HG02852 (cell line): ENCODE results near the gene PDE4DIP.
"Not testable (repeated sequence)": the region's sequence is repeated elsewhere in the genome, so short reads cannot be mapped to it uniquely, and the experiment has no call there.

Experiments used
- ATAC-seq: cut with Tn5 transposase; IDR thresholded peaks from one replicate; pipeline ENCODE4 v1.9.1; 2021; ENCODE audit warnings: mild to moderate bottlenecking, moderate library complexity; ENCODE audit not compliant: unreplicated experiment

The PDE4DIP gene

GRCh38 chr1:148916695-148917348 is 72.6 kb downstream of the PDE4DIP start:
- ATAC-seq: not testable (repeated sequence)

DNA sequence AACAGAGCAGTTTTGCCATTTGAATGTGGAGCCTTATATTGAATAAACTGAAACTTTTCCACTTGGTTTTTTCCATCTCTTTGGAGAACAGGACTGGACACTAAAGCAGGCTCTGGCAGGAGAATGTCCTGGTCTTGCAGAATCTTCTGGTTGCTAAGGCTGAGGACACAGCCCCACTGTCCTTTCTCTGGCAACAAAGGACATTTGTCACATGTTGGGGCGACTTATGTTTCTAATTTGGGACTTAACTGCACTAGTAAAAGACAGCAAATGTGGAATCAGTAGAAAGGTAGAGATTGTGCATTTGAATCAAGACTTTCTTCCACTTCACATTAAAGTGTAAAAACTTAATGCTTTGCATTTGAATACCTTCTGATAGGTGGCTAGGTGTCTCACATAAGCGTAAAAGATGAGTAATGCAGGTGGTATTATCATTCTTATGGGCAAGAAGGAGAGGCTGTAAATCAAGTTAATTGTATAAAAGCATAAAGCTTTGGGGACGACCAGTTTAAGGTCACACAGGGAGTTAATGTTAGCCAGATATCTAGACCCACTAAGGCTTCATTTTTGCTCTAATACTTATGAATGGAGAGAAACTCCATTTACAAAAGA is 74.7 kb downstream of the PDE4DIP start:
- ATAC-seq: not testable (repeated sequence)

- not testable (repeated sequence) for ATAC-seq
These were observed 76.8 kb downstream of the PDE4DIP start for GRCh38 chr1:148921047-148921446.

DNA sequence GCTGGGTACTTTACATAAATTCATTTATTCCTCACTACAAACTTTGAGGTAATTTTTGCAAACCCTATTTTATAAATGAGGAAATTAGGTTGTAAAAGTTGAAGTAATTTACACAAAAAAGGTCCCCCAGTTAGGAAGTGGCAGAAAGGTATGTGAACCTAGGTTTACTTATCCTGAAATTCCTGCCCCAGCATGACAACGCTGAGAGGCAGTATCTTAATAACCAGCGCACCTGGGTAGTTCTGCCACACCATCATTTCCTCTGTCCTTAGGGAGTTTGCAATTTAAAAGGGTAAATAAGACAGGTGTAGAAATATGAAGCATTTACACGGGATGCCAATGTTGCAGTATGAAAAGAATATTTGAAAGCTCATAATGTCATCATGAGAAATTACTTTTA is 79.6 kb downstream of the PDE4DIP start:
- ATAC-seq: not testable (repeated sequence)

DNA sequence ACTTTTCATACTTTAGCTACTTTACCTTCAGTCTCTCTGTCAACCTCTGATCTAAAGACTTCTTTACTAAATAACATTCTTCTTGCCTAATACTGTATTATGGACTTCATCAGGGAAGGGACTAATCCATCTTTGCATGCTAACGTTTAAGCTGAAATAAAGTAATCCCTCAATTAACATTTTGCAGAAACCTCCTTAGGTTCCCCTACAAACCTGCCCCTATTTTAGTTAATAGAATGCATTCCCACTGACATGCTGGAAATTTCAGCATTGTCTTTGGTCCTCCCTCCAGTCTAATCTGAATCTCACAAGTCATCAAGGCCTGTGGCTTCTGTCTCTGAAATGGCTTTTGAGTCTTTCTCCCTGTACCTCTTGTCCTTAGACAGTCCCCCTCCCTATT is 83.4 kb downstream of the PDE4DIP start:
- ATAC-seq: not testable (repeated sequence)

- not testable (repeated sequence) for ATAC-seq
These were observed 85.0 kb downstream of the PDE4DIP start for GRCh38 chr1:148929253-148929652.

- ATAC-seq: not testable (repeated sequence)
These were observed 91.3 kb downstream of the PDE4DIP start for GRCh38 chr1:148935381-148936002.

DNA sequence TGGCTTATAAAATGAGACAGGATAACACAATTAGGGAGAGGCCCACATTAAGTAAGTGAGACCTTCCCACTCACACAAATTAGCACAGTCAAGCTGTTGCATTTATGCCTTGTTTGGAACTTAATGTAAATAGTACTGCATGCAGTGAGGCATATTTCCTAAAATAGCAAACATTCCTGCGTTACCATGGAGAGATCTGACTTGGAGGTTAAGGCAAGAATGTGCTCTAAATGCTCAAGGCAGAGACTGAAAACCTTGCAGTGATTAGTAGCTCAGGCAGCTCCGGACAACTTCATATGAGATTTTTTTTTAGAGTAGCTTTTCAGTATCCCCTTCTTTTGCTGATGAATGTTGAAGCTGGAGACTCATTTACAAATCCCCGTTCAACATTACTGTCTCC is 98.7 kb downstream of the PDE4DIP start:
- ATAC-seq: not testable (repeated sequence)

DNA sequence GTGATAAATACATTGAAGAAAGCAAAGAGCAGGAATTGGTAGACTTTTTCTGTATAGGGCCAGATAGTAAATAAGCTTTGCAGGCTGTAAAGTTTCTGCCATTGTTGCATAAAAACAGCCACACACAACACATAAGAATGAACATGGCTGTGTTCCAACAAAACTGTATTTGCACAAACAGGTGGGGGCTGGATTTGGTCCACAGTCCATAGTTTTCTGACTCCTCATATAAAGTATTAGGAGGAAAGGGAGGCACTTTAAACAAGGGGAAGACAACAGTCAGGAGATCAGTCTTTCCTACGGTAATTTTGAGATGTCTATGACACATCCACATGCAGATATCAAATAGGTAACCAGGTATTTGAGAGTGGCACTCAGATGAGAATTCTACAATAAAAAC is 100.9 kb downstream of the PDE4DIP start:
- ATAC-seq: not testable (repeated sequence)

GRCh38 chr1:148948768-148949167 is 104.5 kb downstream of the PDE4DIP start:
- ATAC-seq: not testable (repeated sequence)

DNA sequence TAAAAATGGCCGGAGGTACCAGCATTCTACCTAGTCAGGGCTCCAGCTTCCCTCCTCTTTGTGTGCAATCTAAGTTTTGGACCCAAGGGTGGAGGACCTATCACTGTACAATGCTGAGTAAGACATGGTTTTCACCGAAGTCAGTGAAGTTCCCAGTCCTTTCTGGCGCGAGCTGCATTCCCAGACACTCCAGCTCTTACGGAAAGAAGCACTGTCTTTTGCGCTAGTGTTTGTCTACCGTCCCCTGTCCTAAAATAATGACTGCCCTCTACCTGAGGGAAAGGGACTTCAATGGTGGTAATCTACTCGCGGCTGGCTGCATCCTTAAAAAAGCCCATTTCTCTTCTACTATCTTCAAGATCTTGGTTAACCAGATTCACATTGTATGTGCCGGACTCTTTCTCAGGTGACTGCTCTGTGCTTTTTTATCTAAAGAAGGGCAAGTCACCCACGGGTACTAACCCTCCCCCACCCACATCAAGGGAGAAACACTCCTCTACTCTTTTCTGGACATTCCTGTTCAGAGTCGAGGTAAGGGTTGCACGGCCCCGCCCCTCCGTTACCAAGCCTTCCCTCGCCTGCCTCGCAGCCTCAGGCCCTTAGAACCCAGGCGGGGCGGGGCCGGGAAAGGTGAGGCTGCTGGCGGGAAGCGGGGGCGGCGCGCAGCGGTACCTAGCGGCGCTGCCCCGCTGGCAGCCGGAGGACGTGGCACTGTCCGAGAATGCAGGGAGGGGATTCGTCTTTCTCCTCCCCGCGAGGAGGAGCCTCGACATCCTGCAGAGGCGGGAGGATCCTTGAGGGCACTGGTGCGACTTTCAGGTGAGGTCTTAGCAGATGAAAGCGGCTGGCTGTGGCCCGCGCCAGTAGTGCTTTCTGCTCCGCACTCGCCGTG is 107.4 kb downstream of the PDE4DIP start:
- peak; percentile 58 for ATAC-seq

DNA sequence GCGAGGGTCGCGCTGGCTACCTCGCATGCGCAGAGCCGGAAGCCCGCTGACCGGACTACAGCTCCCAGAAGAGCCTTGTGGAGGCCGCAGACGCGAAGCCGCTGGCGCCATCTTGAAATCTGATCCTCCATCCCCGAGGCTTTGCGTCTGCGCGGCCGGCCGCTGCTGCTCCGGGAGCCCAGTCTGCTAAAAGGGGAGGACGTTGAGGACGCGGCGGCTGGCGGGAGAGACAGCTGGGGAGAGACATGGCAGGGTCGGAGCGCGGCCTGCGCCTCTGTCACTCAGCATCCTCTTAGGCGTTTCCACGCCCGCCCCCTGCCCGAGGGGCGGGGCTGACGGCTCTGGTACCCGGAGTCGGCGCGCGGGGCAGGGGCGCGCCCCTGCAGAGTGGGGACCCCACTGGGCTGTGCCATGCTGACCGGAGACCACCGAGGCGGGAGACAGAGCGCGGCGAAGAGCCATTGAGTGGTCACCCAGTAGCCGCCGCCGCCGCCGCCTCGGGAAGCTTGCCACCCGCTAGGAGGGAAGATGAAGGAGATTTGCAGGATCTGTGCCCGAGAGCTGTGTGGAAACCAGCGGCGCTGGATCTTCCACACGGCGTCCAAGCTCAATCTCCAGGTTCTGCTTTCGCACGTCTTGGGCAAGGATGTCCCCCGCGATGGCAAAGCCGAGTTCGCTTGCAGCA is 108.2 kb downstream of the PDE4DIP start:
- peak; percentile 81 for ATAC-seq

GRCh38 chr1:148952938-148953616 is 108.8 kb downstream of the PDE4DIP start:
- ATAC-seq: not testable (repeated sequence)

- ATAC-seq: not testable (repeated sequence)
These were observed 109.5 kb downstream of the PDE4DIP start for GRCh38 chr1:148953730-148954129.

DNA sequence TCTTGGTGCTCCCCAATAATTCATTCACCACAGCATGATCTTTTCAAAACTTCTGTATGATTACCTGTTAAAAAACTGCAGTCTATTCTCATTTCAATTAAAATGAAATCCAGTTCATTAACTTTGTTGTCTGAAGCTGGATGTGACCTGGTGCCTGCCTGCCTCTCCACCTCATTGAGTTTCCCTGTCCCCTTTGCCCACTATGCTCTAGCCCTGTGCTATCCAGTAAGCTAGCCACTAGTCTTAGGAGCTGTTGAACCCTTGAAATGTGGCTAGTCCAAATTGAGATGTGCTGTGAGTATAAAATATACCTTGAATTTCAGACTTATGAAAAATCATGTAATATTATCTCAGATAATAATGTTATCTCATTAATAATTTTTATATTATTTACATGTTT is 114.1 kb downstream of the PDE4DIP start:
- ATAC-seq: not testable (repeated sequence)

DNA sequence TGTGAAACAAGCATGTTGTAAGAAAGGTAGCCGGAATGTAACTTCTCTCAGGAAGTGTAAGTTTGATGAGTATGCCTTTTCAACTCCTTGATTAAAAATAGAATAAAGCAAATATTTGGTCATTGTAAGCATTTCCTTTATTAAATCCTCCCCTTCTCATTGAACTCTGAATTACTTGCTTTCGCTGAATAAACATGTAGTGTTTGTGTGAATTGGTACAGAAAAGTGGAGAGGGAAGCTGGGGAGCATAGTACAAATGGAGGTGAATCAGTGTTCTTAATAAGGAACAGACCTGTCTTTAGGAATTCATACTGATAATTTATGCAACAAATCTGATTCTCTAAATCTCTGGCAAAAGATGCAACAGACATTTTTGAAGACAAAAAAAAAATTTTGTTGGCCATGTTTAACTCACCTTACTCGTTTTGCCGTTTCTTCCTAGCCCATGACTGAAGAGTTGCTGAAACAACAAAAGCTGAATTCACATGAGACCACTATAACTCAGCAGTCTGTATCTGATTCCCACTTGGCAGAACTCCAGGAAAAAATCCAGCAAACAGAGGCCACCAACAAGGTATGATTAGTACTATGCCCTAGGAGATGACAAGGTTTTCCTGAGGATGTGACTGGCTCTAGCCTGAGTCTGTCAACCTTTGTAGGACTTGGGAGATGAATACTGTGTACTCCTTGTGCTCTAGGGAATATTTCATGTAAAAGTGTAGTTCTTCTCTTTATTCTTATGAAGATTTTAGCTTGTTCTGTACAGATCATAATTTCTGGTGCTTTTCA is 116.2 kb downstream of the PDE4DIP start:
- ATAC-seq: not testable (repeated sequence)

DNA sequence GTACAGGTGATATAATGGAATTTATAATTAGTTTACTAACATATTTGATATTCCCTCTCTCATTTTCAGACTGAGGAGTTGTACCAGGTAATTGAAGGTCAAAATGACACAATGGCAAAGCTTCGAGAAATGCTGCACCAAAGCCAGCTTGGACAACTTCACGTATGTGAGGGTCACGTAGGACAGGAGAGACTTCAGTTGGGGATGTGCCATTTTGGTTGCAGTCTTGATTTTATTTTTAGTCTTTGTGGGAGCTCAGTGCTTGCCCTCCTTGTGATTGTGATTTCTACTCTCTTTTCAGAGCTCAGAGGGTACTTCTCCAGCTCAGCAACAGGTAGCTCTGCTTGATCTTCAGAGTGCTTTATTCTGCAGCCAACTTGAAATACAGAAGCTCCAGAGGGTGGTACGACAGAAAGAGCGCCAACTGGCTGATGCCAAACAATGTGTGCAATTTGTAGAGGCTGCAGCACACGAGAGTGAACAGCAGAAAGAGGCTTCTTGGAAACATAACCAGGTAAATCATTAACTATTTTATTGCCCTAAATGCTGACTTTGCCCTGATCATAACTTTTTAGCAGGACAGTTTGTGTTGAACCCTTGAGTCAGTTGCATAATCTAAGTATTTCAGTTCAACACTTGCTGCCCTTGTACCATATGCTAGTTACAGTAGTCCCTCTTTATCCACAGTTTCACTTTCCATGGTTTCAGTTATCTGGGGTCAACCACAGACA is 118.1 kb downstream of the PDE4DIP start:
- not testable (repeated sequence) for ATAC-seq

- not testable (repeated sequence) for ATAC-seq
These were observed 121.9 kb downstream of the PDE4DIP start for GRCh38 chr1:148966084-148966483.
